Fibroblast of gingiva (primary cell): Measurements from ENCODE around the gene FGD5.

Experiments used
- DNase-seq: peaks from one replicate; pipeline ENCODE4 v3.0.0-alpha.2; 2011; ENCODE audit warnings: low read depth

FGD5 gene

GRCh38 chr3:14933820-14934425 lies 115.2 kb downstream of the FGD5 start:
- no peak for DNase-seq

GRCh38 chr3:14935592-14936345 lies 117.0 kb downstream of the FGD5 start:
- DNase-seq: no peak

- DNase-seq: no peak
These were observed 120.2 kb downstream of the FGD5 start for GRCh38 chr3:14938954-14939353.

GRCh38 chr3:14941871-14942270 lies 123.1 kb downstream of the FGD5 start:
- DNase-seq: no peak

GRCh38 chr3:14943042-14943441 lies 124.3 kb downstream of the FGD5 start:
- DNase-seq: no peak

GRCh38 chr3:14946236-14946635 lies 127.5 kb downstream of the FGD5 start:
- no peak for DNase-seq

DNA sequence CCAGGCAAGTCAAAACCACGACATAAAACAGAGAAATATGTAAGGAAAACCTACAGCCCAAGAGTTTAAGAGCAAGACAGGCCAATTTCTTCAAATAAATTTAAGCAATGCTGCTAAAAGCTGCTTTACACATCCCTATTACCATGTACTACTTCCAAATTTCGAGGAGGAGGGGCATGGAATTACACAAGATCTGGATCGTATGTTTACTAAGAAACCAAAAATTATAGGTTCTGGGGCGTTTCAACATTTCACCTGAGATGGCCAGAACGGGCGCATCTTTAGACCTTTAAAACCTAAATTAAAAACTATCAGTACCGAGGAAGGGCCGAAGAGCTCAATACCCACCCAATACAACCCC lies 128.0 kb downstream of the FGD5 start:
- peak; percentile 10 for DNase-seq

- peak; percentile 79 for DNase-seq
These were observed 128.5 kb downstream of the FGD5 start, which contains the start of gene NR2C2 for GRCh38 chr3:14947100-14947885. Gene NR2C2 (plus strand): TSS chr3:14947583. CDS start chr3:15003915, 56,332 bp downstream.

DNA sequence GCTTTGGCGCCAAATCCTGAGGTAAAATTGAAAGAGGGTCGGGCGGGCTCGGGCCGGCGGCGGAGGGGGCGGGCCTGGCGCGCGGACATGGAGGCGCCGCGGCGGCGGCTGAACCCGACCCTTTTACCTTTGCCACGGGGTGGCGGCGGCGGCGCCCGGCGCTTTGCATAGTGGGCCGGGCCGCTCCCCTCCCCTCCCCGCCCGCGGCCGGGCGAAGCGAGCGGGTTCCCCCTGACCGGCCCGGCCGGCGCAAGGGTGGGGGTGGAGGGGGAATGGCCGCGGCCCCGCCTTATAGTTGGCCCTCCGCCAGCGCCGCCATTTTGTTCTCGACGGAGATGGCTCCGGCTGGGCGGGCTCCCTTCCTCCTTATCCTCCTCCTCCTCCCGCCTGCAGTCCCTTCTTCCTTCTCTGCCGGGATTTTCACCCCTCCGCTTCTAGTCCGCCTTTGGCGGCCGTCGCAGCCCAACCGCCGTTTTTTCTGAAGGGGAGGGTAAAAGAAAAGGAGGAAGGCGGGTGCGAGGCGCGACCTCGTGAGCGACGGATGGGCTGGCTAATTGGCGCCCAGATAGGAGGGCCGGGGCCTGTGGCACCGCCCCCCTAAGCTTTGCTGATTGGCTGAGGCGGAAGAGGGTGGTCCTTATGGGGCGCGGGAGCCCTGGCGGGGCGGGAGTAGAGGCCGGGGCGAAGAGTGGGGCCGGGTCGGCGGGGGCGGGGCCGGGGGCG lies 129.3 kb downstream of the FGD5 start:
- DNase-seq: peak; percentile 95

DNA sequence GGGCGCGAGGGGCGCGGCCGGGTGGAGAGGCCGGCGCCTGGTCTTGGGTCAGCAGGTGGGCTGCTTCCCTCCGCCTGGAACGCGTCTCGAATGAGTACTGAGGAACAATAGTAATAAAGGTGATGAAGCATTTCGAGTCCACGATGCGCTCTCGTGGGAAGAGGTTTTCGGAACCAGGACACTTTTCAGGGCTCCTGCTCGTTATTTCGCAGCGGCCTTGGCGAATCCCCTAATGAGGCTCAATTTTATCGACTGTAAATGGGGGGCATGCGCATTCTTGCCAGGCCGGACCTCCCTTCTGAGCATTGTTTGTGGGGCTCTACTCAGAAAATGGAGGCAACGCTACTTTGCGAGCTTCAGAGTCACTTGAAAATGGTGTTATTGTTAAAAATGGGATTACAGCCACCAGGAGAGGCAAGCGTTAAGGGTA lies 129.9 kb downstream of the FGD5 start:
- DNase-seq: no peak

DNA sequence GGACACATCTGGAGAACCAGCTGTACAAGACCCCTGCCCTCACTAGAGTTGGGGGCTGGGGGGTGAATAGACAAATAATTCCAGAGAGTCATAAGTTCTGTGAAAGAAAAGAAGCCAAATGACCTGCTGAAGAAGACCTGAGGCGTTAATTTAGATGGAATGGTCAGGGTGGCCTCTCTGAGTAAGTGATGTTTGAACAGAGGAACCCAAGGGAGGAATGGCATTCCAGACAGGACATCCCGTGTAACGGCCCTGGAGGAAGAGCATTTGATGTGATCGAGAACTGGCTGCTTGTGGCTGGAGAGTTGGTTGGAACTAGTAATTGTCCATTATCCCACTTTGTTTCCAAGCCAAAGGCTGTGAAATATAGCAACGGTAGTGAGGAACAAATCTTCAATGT lies 130.4 kb downstream of the FGD5 start:
- DNase-seq: no peak

DNA sequence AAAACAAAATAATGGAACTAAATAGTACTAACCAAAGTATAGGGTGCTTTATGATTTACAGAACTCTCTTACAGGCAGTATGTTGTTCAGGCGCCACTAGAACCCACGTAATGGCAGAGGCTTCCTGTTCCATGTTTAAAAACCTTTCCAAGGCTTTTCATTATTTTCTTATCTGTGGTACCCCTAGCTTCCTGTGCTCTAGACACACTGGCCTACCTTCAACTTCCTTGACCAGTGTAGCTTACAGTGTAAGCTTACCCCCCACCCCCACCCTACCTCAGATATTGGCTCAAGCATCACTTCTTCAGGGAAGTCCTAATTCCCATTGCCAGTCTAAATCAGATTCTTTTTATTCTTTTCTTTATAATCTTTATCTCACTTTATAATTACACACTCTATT lies 131.5 kb downstream of the FGD5 start:
- DNase-seq: no peak

DNA sequence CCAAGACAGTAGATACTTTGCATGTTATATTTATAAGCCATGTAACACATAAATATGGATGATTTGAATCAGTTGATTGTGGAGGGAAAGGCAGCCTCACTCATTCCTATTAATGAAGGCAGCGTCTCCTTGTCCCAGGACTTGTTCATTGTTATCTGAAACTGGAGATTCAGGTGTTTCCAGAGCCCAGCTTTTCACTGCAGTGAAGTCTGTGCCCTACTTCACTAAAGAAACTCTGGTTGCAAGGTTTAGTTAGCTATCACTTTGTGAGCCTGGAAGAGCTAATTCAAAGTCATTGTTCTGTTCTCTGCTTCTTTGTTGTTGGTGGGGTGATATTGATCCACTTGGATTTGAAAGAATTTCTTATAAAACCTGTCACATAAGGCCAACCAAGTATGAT lies 138.4 kb downstream of the FGD5 start:
- no peak for DNase-seq

DNA sequence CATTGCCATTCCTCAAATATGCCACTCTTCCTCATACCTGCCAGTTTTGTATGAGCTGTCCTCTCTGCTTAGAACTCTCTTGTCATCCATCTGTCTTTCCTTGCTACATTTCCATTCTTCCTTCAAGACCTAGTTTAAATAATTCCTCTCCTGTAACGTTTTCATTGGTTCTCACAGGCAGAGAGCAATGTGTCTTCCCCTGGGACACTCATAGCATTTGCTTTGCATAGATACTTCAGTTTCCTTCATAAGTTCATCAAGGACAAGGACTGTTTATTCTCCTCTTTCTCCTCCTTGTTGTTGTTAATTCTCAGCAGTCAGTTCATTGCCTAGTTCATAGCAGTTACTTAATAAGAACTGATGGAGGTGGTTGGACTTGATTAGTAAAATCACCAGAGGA lies 139.2 kb downstream of the FGD5 start:
- DNase-seq: peak; percentile 7

- DNase-seq: no peak
These were observed 140.7 kb downstream of the FGD5 start for GRCh38 chr3:14959359-14959943.

GRCh38 chr3:14962762-14963161 lies 144.0 kb downstream of the FGD5 start:
- DNase-seq: no peak

DNA sequence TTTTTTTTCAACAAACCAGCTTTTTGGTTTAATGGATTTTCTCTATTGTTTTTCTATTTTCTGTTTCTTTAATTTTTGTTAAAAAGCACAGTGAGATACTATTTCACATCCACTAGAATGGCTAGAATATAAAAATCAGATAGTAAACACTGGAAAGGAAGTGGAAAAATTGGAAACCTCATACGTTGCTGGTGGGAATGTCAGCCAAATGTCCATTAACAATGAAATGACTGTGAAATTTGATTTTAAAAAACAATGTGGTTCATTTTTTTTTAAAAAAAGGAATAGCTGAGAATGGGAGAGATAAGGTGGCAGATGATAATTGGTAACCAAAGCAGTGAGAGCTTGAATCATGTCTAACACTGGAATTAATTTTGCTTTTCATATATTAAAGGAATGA lies 148.5 kb downstream of the FGD5 start:
- DNase-seq: no peak

GRCh38 chr3:14969671-14970070 lies 150.9 kb downstream of the FGD5 start:
- DNase-seq: no peak

DNA sequence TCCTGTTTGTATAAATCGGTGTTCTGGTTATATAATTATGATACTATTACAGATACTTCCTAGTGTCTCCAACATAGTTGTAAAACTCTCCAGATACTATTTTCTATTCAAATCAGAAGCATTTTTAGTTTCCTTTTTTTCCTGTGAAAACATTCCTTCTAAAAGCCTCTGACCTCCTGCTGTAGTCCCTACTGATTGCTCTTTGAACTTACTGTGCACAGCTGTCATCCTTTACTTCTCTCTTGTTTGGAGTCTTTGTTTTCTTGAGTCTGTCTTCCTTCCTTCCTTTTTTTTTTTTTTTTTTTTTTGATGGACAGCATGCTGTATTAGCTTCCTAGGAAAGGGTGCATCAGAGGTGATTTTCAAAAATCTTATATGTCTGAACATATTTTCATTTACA lies 157.6 kb downstream of the FGD5 start:
- no peak for DNase-seq

DNA sequence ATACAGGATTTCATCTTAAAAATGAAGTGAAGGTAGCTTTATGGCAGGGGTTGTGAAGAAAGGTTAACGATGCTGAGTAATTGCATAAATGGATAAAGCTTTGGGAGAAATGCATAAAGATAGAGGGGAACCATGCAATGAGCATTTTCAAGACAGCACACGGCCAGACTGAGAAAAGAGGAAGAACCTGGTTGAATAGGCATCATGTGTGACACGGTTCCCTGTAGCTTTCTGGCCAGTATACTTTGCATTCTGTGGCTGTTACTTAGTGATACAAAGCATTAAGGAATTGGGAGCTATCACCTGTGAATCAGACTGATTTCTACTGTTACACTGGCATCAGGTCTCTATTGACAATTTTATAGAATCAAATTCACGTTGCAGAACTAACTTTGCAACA lies 161.9 kb downstream of the FGD5 start:
- no peak for DNase-seq
